T-helper 1 cell treated with Interleukin-12 subunit alpha and Interleukin-12 subunit beta and Interleukin-4 antibody, amounts not matched to agents 30 μg/mL and 1 μg/mL, for 36 hours (primary cell): ENCODE data around the gene STAMBPL1.

ENCODE experiments used
- H3K27ac Mint-ChIP-seq: one replicate; pipeline ENCODE4 v1.8.0; 2021; ENCODE audit warnings: mild to moderate bottlenecking, mixed read lengths
- H3K27me3 Mint-ChIP-seq: one replicate; pipeline ENCODE4 v1.8.0; 2021; ENCODE audit warnings: low read depth, mixed read lengths
- H3K36me3 Mint-ChIP-seq: one replicate; pipeline ENCODE4 v1.8.0; 2021; ENCODE audit warnings: low read depth, mixed read lengths
- H3K4me1 Mint-ChIP-seq: one replicate; pipeline ENCODE4 v1.8.0; 2021; ENCODE audit warnings: low read depth, mixed read lengths
- H3K4me3 Mint-ChIP-seq: one replicate; pipeline ENCODE4 v1.8.0; 2021; ENCODE audit warnings: mild to moderate bottlenecking, moderate library complexity, mixed read lengths
- H3K9me3 Mint-ChIP-seq: one replicate; pipeline ENCODE4 v1.8.0; 2021; ENCODE audit warnings: mixed read lengths

STAMBPL1 gene

GRCh38 chr10:88895250-88895649 is 15.2 kb downstream of the STAMBPL1 start:
- Mint-ChIP-seq H3K9me3 (no peaks in the 10 kb centered on the region), H3K4me3 (no peak overlapping the region)

DNA sequence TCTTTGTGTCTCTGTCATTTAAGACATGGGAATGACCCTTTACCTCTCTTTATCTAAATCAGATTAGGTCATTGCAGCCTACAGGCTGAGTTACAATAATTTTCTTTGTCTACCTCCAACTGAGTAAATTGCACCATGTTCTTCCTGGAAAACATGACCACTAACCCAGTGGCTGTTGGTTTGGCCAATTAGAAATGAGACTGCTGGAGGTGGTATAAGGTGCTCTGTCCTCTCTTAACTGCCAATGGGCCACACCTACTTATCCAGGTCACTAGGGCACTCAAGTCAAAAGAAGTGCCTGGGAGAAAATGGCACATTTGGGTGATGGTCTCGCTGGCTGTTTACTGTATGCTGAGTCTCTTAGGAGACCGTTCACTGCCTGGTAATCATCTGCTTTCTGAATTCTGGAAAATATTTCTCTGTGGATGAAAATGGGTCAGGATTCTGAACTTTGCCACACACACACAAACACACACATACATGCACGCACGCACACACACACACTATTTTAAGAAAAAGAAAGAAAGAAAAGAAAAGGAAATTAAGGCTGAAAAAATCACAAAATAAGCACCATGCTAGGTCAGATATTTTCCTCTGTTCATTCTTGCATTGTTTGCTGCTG is 16.4 kb downstream of the STAMBPL1 start:
- H3K9me3 Mint-ChIP-seq, result no peaks in the 10 kb centered on the region
- H3K27me3 Mint-ChIP-seq, result no peaks in the 10 kb centered on the region
- H3K4me1 Mint-ChIP-seq, result peaks cover 47% of the 10 kb centered on the region
- H3K4me3 Mint-ChIP-seq, result no peak overlapping the region
- H3K36me3 Mint-ChIP-seq, result peaks cover 18% of the 10 kb centered on the region
- no peak overlapping the region for H3K27ac Mint-ChIP-seq

More at GRCh38 chr10:88895250-88895649, 15.2 kb downstream of the STAMBPL1 start:
- no peak overlapping the region for H3K27ac Mint-ChIP-seq
- no peaks in the 10 kb centered on the region for H3K27me3 Mint-ChIP-seq
- H3K36me3 Mint-ChIP-seq, result peaks cover 24% of the 10 kb centered on the region
- peaks cover 41% of the 10 kb centered on the region for H3K4me1 Mint-ChIP-seq

GRCh38 chr10:88896994-88897853 is 17.2 kb downstream of the STAMBPL1 start:
- H3K27me3 Mint-ChIP-seq, result no peaks in the 10 kb centered on the region
- peaks cover 24% of the 10 kb centered on the region for H3K36me3 Mint-ChIP-seq
- H3K9me3 Mint-ChIP-seq, result no peaks in the 10 kb centered on the region
- peak overlapping the region; percentile 6 for H3K27ac Mint-ChIP-seq
- no peak overlapping the region for H3K4me3 Mint-ChIP-seq
- peaks cover 52% of the 10 kb centered on the region for H3K4me1 Mint-ChIP-seq

GRCh38 chr10:88898727-88899126 is 18.7 kb downstream of the STAMBPL1 start:
- Mint-ChIP-seq H3K27me3 (no peaks in the 10 kb centered on the region), H3K27ac (no peak overlapping the region), H3K9me3 (no peaks in the 10 kb centered on the region), H3K36me3 (peaks cover 32% of the 10 kb centered on the region), H3K4me3 (no peak overlapping the region), H3K4me1 (peaks cover 51% of the 10 kb centered on the region)

DNA sequence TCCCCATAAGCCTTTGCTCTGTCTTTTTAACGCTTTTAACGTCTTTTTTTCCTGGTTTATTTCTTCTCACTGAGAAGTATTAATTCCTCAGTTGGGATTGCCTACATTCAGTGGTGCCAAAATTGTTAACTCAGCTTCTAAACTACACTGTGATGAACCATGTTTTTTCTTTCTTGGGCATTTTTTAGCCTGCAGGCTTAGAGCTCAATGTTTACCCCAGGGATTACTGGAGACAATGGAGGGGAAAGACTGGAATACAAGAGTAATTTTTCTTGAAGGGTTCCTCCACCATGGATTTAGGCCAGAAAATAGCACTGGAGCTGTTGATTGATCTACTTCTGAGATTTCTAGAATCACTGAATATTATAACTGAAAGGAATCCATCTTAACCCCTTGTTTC is 19.8 kb downstream of the STAMBPL1 start:
- no peak overlapping the region for H3K27ac Mint-ChIP-seq
- no peak overlapping the region for H3K4me3 Mint-ChIP-seq
- H3K4me1 Mint-ChIP-seq, result peaks cover 49% of the 10 kb centered on the region
- H3K27me3 Mint-ChIP-seq, result no peaks in the 10 kb centered on the region
- H3K9me3 Mint-ChIP-seq, result no peaks in the 10 kb centered on the region
- H3K36me3 Mint-ChIP-seq, result peaks cover 35% of the 10 kb centered on the region

- no peaks in the 10 kb centered on the region for H3K27me3 Mint-ChIP-seq
- H3K4me3 Mint-ChIP-seq, result no peak overlapping the region
- H3K27ac Mint-ChIP-seq, result peak overlapping the region; percentile 49
- H3K9me3 Mint-ChIP-seq, result no peaks in the 10 kb centered on the region
- H3K36me3 Mint-ChIP-seq, result peaks cover 42% of the 10 kb centered on the region
- peaks cover 42% of the 10 kb centered on the region for H3K4me1 Mint-ChIP-seq
These were observed 21.4 kb downstream of the STAMBPL1 start for GRCh38 chr10:88901206-88901983.

GRCh38 chr10:88901984-88902789 is 22.1 kb downstream of the STAMBPL1 start:
- H3K4me1 Mint-ChIP-seq, result peaks cover 37% of the 10 kb centered on the region
- H3K9me3 Mint-ChIP-seq, result no peaks in the 10 kb centered on the region
- H3K4me3 Mint-ChIP-seq, result no peak overlapping the region
- H3K27me3 Mint-ChIP-seq, result no peaks in the 10 kb centered on the region
- H3K27ac Mint-ChIP-seq, result peak overlapping the region; percentile 22
- H3K36me3 Mint-ChIP-seq, result peaks cover 45% of the 10 kb centered on the region

- peaks cover 54% of the 10 kb centered on the region for H3K36me3 Mint-ChIP-seq
- no peaks in the 10 kb centered on the region for H3K27me3 Mint-ChIP-seq
- H3K9me3 Mint-ChIP-seq, result no peaks in the 10 kb centered on the region
- no peak overlapping the region for H3K27ac Mint-ChIP-seq
- H3K4me1 Mint-ChIP-seq, result peaks cover 32% of the 10 kb centered on the region
- H3K4me3 Mint-ChIP-seq, result no peak overlapping the region
These were observed 23.7 kb downstream of the STAMBPL1 start for GRCh38 chr10:88903715-88904114.

DNA sequence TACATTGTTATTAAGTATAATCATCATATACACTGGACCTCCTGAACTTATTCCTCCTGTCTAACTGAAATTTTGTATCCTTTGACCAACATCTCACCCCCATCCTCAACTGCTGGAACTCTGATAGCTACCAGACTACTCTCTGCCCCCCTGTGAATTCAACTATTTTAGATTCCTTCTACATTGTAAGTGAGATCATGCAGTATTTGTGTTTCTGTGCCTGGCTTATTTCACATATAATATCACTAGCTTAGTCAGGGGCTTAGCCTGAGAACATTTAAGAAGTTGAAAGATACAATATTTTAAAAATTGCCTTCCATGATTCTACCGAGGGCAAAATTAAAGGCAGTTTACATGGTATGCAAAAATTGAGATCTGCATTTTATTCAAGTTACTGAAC is 26.9 kb downstream of the STAMBPL1 start:
- no peaks in the 10 kb centered on the region for H3K9me3 Mint-ChIP-seq
- H3K27ac Mint-ChIP-seq, result no peak overlapping the region
- peaks cover 60% of the 10 kb centered on the region for H3K36me3 Mint-ChIP-seq
- H3K4me3 Mint-ChIP-seq, result no peak overlapping the region
- H3K27me3 Mint-ChIP-seq, result no peaks in the 10 kb centered on the region
- peaks cover 12% of the 10 kb centered on the region for H3K4me1 Mint-ChIP-seq

DNA sequence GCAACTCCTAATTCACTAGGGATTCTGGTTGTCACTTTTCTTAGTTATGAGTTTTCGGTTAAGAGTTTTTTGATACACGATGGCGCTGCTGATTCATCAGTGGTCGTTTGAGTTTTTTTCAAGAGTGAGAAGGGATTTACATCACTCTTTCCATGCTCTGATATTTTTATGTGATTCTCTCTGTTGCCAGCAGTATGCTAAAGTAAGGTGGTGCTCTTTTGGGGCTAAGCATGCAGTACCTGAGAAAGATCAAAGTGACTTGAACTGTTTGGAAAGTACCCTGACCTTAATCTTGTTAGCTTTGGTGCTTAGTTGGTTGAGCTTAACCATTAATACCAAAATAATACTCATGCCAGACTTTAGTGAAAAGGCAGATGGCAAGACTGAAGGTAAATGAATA is 28.1 kb downstream of the STAMBPL1 start:
- no peak overlapping the region for H3K27ac Mint-ChIP-seq
- H3K4me1 Mint-ChIP-seq, result peaks cover 8% of the 10 kb centered on the region

GRCh38 chr10:88911116-88911515 is 31.1 kb downstream of the STAMBPL1 start:
- H3K4me3 Mint-ChIP-seq, result no peak overlapping the region
- H3K27ac Mint-ChIP-seq, result no peak overlapping the region
- no peaks in the 10 kb centered on the region for H3K9me3 Mint-ChIP-seq
- H3K36me3 Mint-ChIP-seq, result peaks cover 53% of the 10 kb centered on the region
- no peaks in the 10 kb centered on the region for H3K27me3 Mint-ChIP-seq
- H3K4me1 Mint-ChIP-seq, result peaks cover 7% of the 10 kb centered on the region

More for the DNA sequence above, 28.1 kb downstream of the STAMBPL1 start:
- no peaks in the 10 kb centered on the region for H3K27me3 Mint-ChIP-seq
- no peaks in the 10 kb centered on the region for H3K9me3 Mint-ChIP-seq
- H3K4me3 Mint-ChIP-seq, result no peak overlapping the region
- peaks cover 61% of the 10 kb centered on the region for H3K36me3 Mint-ChIP-seq

DNA sequence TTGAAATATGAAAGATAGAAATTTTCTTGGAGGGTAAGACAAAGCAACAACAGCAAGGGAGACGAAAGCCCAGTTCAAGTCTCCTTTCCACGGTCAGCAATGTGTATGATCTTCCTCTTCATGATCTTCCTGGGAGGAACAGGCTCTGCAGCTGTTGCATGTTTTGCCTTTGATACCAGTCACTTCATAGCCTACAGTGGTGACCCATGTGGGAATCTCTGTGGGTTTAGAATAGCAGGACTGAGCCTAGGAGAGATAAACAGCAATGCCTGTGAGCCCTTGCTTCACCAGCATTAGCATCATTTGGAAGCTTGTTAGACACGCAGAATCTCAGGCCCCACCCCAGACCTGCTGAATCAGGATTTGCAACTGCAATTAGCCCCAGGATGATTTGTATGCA is 31.8 kb downstream of the STAMBPL1 start:
- Mint-ChIP-seq H3K9me3 (no peaks in the 10 kb centered on the region), H3K36me3 (peaks cover 55% of the 10 kb centered on the region), H3K27me3 (no peaks in the 10 kb centered on the region), H3K4me1 (peaks cover 6% of the 10 kb centered on the region), H3K4me3 (no peak overlapping the region), H3K27ac (no peak overlapping the region)

GRCh38 chr10:88913127-88913526 is 33.1 kb downstream of the STAMBPL1 start:
- Mint-ChIP-seq H3K36me3 (peaks cover 54% of the 10 kb centered on the region), H3K4me3 (no peak overlapping the region), H3K9me3 (no peaks in the 10 kb centered on the region), H3K27me3 (no peaks in the 10 kb centered on the region), H3K27ac (no peak overlapping the region), H3K4me1 (peaks cover 2% of the 10 kb centered on the region)

GRCh38 chr10:88913788-88914187 is 33.7 kb downstream of the STAMBPL1 start:
- no peak overlapping the region for H3K27ac Mint-ChIP-seq
- no peaks in the 10 kb centered on the region for H3K27me3 Mint-ChIP-seq
- no peaks in the 10 kb centered on the region for H3K9me3 Mint-ChIP-seq
- no peak overlapping the region for H3K4me3 Mint-ChIP-seq
- no peaks in the 10 kb centered on the region for H3K4me1 Mint-ChIP-seq
- H3K36me3 Mint-ChIP-seq, result peaks cover 50% of the 10 kb centered on the region
